ENCODE data around the gene EEPD1. TPM values are rescaled to one million over a fixed set of nuclear protein-coding genes. Genes with fewer than 3 reads are reported as not detected.
A peak's percentile ranks its signal among the peaks of the same experiment; 100 is the strongest.

Gene EEPD1
- total RNA-seq, 1 experiment from 2014 or later = 48.0 TPM

DNA sequence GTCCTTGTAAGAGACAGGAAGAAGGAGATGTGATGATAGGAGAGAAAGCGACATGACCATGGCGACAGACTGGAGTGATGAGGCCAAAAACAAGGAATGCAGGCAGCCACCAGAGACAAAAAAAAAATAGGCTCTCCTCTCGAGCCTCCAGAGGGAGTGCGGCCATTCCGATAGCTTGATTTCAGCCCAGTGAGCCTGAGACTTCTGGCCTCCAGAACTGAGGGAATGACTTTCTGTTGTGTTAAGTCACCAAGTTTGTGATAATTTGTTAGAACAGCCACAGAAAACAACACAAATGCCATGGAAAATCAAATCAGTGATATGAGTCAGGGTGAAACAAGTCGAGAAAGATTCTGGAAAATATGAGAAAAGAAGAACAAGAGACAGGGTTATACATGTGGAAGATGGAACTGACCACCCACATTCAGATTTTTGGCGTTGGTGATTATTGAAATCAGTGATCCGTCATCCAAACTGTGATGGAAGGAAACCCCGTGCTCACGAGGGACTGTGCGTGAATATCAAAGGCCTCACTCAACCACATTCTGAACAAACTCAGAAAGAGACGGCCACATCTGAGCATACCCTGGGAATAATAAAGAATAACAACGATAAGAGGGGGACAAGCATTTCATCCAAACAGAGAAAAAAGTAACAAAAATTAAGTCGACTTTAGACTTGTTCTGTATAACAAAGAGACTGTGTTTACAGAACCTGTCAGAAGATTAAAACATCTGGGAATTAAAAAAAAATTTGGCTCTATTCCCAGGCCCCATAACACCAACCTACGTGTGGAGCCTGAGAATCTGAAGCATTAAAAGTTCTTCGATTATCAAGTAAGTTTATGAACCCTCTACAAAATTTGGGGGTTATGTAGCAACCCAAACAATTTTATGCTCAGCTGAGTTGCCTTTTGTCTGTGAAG, 72.1 kb downstream of the EEPD1 start:
- Histone ChIP-seq H3K4me3 (ENCODE audit: low read depth in 2 of 2, low read length in 2 of 2) (no peak overlapping the region), H3K27me3 (ENCODE audit: control insufficient read depth, insufficient read depth, low read length) (no peaks in the 10 kb centered on the region), H3K4me1 (ENCODE audit: control insufficient read depth, insufficient read depth, low read length) (peaks cover 7% of the 10 kb centered on the region; the same call in 1 of the 2 replicates), H3K36me3 (ENCODE audit: control insufficient read depth, insufficient read depth, low read length) (no peaks in the 10 kb centered on the region), H3K27ac (ENCODE audit: low read length) (no peak overlapping the region), H3K9me3 (ENCODE audit: control insufficient read depth, insufficient read depth, low read depth, low read length) (no peaks in the 10 kb centered on the region)
- TSS peak; percentile 20 for BruUV-seq (replicated peaks)
- ChIA-PET CTCF (no interaction called here), POLR2A (no interaction called here)
- no peak for DNase-seq (ENCODE audit: low read depth, low spot score)
- TF ChIP-seq, protein P1, sequence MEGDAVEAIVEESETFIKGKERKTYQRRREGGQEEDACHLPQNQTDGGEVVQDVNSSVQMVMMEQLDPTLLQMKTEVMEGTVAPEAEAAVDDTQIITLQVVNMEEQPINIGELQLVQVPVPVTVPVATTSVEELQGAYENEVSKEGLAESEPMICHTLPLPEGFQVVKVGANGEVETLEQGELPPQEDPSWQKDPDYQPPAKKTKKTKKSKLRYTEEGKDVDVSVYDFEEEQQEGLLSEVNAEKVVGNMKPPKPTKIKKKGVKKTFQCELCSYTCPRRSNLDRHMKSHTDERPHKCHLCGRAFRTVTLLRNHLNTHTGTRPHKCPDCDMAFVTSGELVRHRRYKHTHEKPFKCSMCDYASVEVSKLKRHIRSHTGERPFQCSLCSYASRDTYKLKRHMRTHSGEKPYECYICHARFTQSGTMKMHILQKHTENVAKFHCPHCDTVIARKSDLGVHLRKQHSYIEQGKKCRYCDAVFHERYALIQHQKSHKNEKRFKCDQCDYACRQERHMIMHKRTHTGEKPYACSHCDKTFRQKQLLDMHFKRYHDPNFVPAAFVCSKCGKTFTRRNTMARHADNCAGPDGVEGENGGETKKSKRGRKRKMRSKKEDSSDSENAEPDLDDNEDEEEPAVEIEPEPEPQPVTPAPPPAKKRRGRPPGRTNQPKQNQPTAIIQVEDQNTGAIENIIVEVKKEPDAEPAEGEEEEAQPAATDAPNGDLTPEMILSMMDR (IDR thresholded peaks at IDR 0.05) = no peak
- no peak for TF ChIP-seq POLR2AphosphoS5 (IDR thresholded peaks at IDR 0.05; ENCODE audit: low read depth, low read length)
- TF ChIP-seq, protein P2, sequence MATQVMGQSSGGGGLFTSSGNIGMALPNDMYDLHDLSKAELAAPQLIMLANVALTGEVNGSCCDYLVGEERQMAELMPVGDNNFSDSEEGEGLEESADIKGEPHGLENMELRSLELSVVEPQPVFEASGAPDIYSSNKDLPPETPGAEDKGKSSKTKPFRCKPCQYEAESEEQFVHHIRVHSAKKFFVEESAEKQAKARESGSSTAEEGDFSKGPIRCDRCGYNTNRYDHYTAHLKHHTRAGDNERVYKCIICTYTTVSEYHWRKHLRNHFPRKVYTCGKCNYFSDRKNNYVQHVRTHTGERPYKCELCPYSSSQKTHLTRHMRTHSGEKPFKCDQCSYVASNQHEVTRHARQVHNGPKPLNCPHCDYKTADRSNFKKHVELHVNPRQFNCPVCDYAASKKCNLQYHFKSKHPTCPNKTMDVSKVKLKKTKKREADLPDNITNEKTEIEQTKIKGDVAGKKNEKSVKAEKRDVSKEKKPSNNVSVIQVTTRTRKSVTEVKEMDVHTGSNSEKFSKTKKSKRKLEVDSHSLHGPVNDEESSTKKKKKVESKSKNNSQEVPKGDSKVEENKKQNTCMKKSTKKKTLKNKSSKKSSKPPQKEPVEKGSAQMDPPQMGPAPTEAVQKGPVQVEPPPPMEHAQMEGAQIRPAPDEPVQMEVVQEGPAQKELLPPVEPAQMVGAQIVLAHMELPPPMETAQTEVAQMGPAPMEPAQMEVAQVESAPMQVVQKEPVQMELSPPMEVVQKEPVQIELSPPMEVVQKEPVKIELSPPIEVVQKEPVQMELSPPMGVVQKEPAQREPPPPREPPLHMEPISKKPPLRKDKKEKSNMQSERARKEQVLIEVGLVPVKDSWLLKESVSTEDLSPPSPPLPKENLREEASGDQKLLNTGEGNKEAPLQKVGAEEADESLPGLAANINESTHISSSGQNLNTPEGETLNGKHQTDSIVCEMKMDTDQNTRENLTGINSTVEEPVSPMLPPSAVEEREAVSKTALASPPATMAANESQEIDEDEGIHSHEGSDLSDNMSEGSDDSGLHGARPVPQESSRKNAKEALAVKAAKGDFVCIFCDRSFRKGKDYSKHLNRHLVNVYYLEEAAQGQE (IDR thresholded peaks at IDR 0.05; ENCODE audit: insufficient read depth in 1 of 2, low read depth in 2 of 2, low read length in 1 of 2) = no peak
- no peak for TF ChIP-seq TCF7L2 (IDR thresholded peaks at IDR 0.05; ENCODE audit: low read depth, low read length)
- TF ChIP-seq SIN3A (IDR thresholded peaks at IDR 0.05; ENCODE audit: borderline replicate concordance, insufficient read depth, low read depth, low read length) = no peak
- intact Hi-C loops (cut with micrococcal nuclease; ENCODE audit: unreplicated experiment) = no loop called here
- ATAC-seq = no peak
- in situ Hi-C loops (cut with HindIII; ENCODE audit: low pct_unique_long_range_greater_than_20kb, low sequenced_read_pairs) = no loop called here

DNA sequence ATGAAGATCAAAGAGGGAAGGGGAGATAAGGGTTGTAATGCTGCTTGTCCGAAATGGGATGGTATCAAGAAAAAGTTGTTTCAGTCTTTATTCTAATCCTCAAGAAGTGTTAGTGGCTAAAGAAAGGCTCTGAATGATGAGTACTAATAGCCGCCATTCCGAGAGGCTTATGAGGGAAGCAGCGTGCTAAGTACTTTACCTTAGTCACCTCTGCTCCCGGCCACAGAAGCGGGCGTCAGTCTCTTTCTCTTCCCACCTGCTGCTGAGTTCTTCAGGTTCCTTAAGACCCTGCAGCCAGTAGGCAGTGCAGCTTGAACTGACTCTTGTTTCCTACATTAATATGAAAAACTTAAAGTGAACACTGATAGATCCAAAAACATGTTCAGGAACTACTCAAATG, 73.1 kb downstream of the EEPD1 start:
- no peaks in the 10 kb centered on the region for H3K36me3 ChIP-seq (ENCODE audit: control insufficient read depth, insufficient read depth, low read length)
- ChIA-PET POLR2A (no interaction called here), CTCF (interaction anchor here (0.5 kb wide), 1 partner anchor 17 kb away, joined by 3 read pairs; no protein-coding TSS in a partner anchor)
- DNase-seq (ENCODE audit: low read depth, low spot score) (no peak), ATAC-seq (no peak)
- H3K4me1 ChIP-seq (ENCODE audit: control insufficient read depth, insufficient read depth, low read length) = peaks cover 11% of the 10 kb centered on the region; the same call in 1 of the 2 replicates
- no peaks in the 10 kb centered on the region for H3K27me3 ChIP-seq (ENCODE audit: control insufficient read depth, insufficient read depth, low read length)
- BruUV-seq (replicated peaks) = no TSS peak
- intact Hi-C loops (cut with micrococcal nuclease; ENCODE audit: unreplicated experiment) = no loop called here
- TF ChIP-seq, protein P1 (IDR thresholded peaks at IDR 0.05) = no peak
- TF ChIP-seq, protein P2 (IDR thresholded peaks at IDR 0.05; ENCODE audit: insufficient read depth in 1 of 2, low read depth in 2 of 2, low read length in 1 of 2) = no peak
- no peak overlapping the region for H3K4me3 ChIP-seq (ENCODE audit: low read depth in 2 of 2, low read length in 2 of 2)
- H3K27ac ChIP-seq (ENCODE audit: low read length) = no peak overlapping the region
- no peaks in the 10 kb centered on the region for H3K9me3 ChIP-seq (ENCODE audit: control insufficient read depth, insufficient read depth, low read depth, low read length)
- in situ Hi-C loops (cut with HindIII; ENCODE audit: low pct_unique_long_range_greater_than_20kb, low sequenced_read_pairs) = no loop called here

All from Panc1 (cell line).